C4-2B (cell line): Measurements from ENCODE around the gene GABRA6.

ENCODE experiments used
- H3K27ac ChIP-seq: fragments of 450-650 bp; 2 replicates; pipeline ENCODE4 v1.5.1; 2017
- ZFX ChIP-seq: fragments of 450-650 bp; IDR thresholded peaks from 2 replicates; pipeline ENCODE4 v1.6.1; 2017
- TF ChIP-seq, protein P1 (sequence below): fragments of 450-650 bp; conservative IDR thresholded peaks from 2 replicates; pipeline ENCODE4 v1.5.1; 2017; ENCODE audit warnings: mild to moderate bottlenecking

The GABRA6 gene

DNA sequence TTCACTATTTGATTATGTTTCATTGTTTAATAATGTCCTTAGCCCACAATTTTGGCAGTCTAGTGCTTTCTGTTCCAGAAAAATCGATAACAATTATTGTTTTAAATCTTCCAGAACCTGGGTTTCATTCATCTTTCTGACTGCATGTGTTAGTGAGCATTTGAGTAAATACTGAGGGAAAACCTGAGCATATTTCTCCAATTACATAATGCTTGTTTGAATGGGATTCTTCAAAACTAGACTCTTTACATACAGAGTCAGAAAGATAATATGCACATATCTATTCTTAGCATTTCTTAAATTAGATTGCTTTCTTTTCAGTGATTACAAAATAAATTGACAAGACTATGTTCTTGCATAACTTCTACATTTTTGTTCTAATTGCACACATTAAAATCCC, 21.9 kb downstream of the GABRA6 start:
- no peak overlapping the region for H3K27ac ChIP-seq
- no peak for TF ChIP-seq ZFX
- TF ChIP-seq, protein P1, sequence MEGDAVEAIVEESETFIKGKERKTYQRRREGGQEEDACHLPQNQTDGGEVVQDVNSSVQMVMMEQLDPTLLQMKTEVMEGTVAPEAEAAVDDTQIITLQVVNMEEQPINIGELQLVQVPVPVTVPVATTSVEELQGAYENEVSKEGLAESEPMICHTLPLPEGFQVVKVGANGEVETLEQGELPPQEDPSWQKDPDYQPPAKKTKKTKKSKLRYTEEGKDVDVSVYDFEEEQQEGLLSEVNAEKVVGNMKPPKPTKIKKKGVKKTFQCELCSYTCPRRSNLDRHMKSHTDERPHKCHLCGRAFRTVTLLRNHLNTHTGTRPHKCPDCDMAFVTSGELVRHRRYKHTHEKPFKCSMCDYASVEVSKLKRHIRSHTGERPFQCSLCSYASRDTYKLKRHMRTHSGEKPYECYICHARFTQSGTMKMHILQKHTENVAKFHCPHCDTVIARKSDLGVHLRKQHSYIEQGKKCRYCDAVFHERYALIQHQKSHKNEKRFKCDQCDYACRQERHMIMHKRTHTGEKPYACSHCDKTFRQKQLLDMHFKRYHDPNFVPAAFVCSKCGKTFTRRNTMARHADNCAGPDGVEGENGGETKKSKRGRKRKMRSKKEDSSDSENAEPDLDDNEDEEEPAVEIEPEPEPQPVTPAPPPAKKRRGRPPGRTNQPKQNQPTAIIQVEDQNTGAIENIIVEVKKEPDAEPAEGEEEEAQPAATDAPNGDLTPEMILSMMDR = no peak

DNA sequence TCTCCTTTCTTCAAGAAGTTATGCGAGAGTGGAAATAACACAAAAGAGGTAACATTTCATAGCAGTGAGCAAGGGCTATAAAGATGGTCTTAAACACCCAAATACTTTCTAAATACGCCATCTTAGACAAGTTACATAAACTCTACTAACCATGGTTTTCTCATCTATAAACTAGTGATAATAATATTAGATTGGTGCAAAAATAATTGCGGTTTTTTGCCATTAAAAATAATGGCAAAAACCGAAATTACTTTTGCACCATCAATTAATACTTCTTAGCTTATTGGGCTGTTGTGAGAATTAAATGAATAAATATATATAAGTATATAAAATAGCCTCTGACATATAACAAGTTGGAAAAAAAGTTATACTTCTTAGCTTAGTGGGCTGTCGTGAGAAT, 23.7 kb downstream of the GABRA6 start:
- no peak overlapping the region for H3K27ac ChIP-seq
- TF ChIP-seq, protein P1 = no peak
- TF ChIP-seq ZFX = no peak

DNA sequence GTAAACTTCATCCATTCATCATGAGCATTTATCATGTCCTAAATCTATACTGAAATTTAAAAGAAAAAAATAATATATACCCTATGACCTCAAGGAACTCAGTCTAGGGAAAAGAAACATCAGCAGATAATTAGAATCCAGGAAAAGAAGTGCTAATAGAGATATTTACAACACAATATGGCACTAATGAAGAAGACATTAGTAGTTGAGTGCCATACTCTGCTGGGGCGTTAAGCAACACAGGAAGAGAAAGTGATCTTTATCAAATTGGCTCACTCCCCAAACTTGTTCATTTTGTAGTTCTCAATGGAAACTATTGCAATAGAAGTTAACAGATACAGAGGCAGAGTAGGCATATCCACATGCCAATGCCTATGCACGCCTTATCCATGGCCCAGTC, 27.5 kb downstream of the GABRA6 start:
- H3K27ac ChIP-seq = no peak overlapping the region
- TF ChIP-seq, protein P1 = no peak
- no peak for TF ChIP-seq ZFX

DNA sequence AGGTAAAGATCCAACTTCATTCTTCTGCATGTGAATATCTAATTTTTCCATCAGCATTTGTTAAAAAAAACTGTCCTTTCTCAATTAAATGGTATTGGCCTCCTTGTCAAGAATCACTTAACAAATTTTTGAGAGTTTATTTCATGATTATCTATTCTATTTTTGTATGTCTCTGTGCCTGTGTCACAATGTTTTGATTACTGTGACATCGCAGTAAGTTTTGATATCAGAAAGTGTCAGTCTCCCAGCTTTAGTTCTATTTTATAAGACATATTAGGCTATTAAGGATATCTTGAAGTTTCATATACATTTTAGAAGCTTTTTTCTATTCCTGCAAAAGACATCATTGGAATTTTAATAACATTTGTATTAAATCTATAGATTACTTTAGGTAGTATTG, 33.6 kb downstream of the GABRA6 start:
- H3K27ac ChIP-seq = no peak overlapping the region
- TF ChIP-seq ZFX = no peak
- TF ChIP-seq, protein P1 = no peak

DNA sequence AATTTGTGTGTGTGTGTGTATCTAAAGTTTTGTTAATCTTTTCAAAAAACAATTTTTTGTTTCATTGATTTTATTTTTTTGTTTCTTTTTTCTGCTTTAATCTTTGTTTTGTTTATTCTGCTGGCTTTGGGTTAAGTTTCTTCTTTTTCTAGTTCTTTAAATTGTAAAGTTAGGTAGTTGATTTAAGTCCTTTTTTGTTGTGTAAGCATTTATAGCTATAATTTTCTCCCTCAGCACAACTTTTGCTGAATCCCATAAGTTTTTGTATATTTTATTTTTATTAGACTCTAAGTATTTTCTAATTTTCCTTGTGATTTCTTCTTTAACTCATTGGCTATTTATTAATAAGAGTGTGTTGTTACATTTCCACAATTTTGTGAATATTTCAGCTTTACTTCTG, 34.9 kb downstream of the GABRA6 start:
- TF ChIP-seq ZFX = no peak
- TF ChIP-seq, protein P1 = no peak
- no peak overlapping the region for H3K27ac ChIP-seq

DNA sequence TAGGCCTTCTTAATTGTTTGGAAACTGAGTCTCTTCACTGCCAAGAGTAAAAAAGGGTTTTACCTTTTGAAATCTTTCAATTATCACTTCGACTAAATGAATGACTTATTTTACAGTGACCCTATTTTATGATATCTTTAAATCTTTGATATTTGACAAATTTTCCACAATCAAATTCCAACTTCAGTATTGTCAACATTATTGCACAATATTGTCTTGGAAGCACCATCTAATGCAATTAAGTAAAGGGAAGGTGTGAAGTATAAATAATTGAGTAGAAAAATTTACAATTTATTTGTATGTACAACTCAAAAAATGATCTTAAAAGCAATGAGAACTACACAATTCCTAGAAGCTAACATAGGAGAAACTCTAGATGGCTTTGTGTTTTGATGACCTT, 49.2 kb downstream of the GABRA6 start:
- H3K27ac ChIP-seq = no peak overlapping the region
- TF ChIP-seq ZFX = no peak
- TF ChIP-seq, protein P1 = no peak

DNA sequence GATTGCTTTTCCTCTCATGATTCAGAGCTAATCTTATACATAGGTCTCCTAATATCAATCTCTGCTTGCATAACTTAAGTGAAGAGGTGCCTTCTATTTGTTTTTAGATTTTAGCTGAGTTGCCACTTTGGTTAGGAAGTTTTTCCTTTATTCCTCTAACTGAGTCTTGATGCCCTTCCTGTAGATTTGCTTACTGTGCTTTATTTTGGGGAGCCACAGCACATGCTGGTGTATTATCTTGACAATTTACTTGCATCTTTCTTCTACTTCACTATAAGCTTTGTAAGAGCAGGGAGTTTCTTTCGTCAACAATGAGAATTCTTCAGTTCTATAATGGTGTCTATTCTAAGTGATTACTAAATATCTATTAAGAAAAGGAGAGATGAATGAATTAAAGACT, 54.9 kb downstream of the GABRA6 start:
- TF ChIP-seq, protein P1 = no peak
- TF ChIP-seq ZFX = no peak
- no peak overlapping the region for H3K27ac ChIP-seq
